A549 (cell line): Measurements from ENCODE around the gene MLF1. TPM values are rescaled to one million over a fixed set of nuclear protein-coding genes. Genes with fewer than 3 reads are reported as not detected.

Experiments
- ATAC-seq, 2 experiments: fragments of 200-7000 bp in 1 of 2; fragments of >200 bp in 1 of 2; cut with Nextera tagmentation in 1 of 2; cut with Tn5 transposase in 1 of 2; 3 replicates each; pipeline versions ENCODE4 v1.8.0 to v1.9.1; 2018 to 2020; ENCODE audit warnings: mild to moderate bottlenecking in 1 of 2, moderate library complexity in 1 of 2
- CTCF ChIA-PET: fragments of 300-600 bp; sonication (Branson Sonifier 250); formaldehyde crosslinking; extraction: SDS; loops from one replicate; lab custom pipeline; 2021; ENCODE audit warnings: antibody characterized with exemption, inconsistent platforms; lab: Yijun Ruan, JAX
- POLR2A ChIA-PET: fragments of 350-600 bp; formaldehyde crosslinking; extraction: SDS; loops from one replicate; lab custom pipeline; 2021; ENCODE audit warnings: antibody characterized with exemption, inconsistent platforms; lab: Yijun Ruan, JAX
- DNase-seq, 2 experiments: peaks; one replicate each; pipeline versions ENCODE4 v3.0.0 to v3.0.0-alpha.2; 2011 to 2016; ENCODE audit warnings: low read depth in 1 of 2, low spot score in 1 of 2
- FAIRE-seq: peaks from 2 replicates; lab custom pipeline; 2011; peaks lifted over from hg19 to GRCh38; lab: Jason Lieb, UNC
- H3K27ac ChIP-seq, 2 experiments: fragments of >200 bp; sonication (Bioruptor Twin); formaldehyde crosslinking; 3 replicates each; pipeline ENCODE4 v1.5.1; 2016 to 2017
- H3K4me1 ChIP-seq: fragments of >200 bp; sonication (Bioruptor Twin); formaldehyde crosslinking; 3 replicates; pipeline ENCODE4 v1.6.1; 2016
- H3K4me2 ChIP-seq: fragments of >200 bp; sonication (Bioruptor Twin); formaldehyde crosslinking; 3 replicates; pipeline ENCODE4 v1.6.1; 2016
- H3K4me3 ChIP-seq: fragments of >200 bp; sonication (Bioruptor Twin); formaldehyde crosslinking; 3 replicates; pipeline ENCODE4 v1.5.1; 2016
- H3K9me3 ChIP-seq: fragments of >200 bp; sonication (Bioruptor Twin); formaldehyde crosslinking; 3 replicates; pipeline ENCODE4 v1.6.1; 2016
- BCL3 ChIP-seq: fragments of >200 bp; sonication (Bioruptor Twin); formaldehyde crosslinking; IDR thresholded peaks from 3 replicates; pipeline ENCODE4 v1.6.1; 2016
- BHLHE40 ChIP-seq: IDR thresholded peaks from 2 replicates; pipeline ENCODE4 v1.6.1; 2012; ENCODE audit warnings: low read depth, low read length, inconsistent platforms
- CBX2 ChIP-seq: fragments of 200-600 bp; sonication (generic); IDR thresholded peaks from 2 replicates; pipeline ENCODE4 v1.6.1; 2016; ENCODE audit warnings: low read depth, mild to moderate bottlenecking, borderline replicate concordance
- CHD2 ChIP-seq: fragments of 150-350 bp; IDR thresholded peaks from 2 replicates; pipeline ENCODE4 v1.6.1; 2014; ENCODE audit warnings: low read length; ENCODE audit not compliant: partially characterized antibody
- CHD4 ChIP-seq: fragments of 200-600 bp; sonication (generic); IDR thresholded peaks from 2 replicates; pipeline ENCODE4 v1.6.1; 2016; ENCODE audit warnings: antibody characterized with exemption, mild to moderate bottlenecking, borderline replicate concordance
- EHMT2 ChIP-seq: fragments of 200-600 bp; sonication (generic); IDR thresholded peaks from 2 replicates; pipeline ENCODE4 v1.6.1; 2016; ENCODE audit warnings: antibody characterized with exemption, low read depth, mild to moderate bottlenecking, moderate library complexity
- HEYL ChIP-seq: fragments of 250-450 bp; sonication (Bioruptor Pico); IDR thresholded peaks from 2 replicates; pipeline ENCODE4 v1.8.0; 2021; ENCODE audit warnings: mild to moderate bottlenecking, moderate library complexity
- HMGXB4 ChIP-seq: fragments of 250-450 bp; sonication (Bioruptor Pico); IDR thresholded peaks from 2 replicates; pipeline ENCODE4 v1.5.0; 2021; ENCODE audit warnings: mild to moderate bottlenecking, moderate library complexity, borderline replicate concordance
- HOXB13 ChIP-seq: fragments of 250-450 bp; sonication (Bioruptor Pico); IDR thresholded peaks from 2 replicates; pipeline ENCODE4 v1.5.0; 2020; ENCODE audit warnings: low read depth, mild to moderate bottlenecking, moderate library complexity
- JUN ChIP-seq, 2 experiments: fragments of >200 bp; sonication (Bioruptor Twin); formaldehyde crosslinking; IDR thresholded peaks; 2 replicates in 1 of 2; 3 replicates in 1 of 2; pipeline ENCODE4 v1.6.1; 2016 to 2017
- MAFK ChIP-seq: fragments of 450-650 bp; IDR thresholded peaks from 2 replicates; pipeline ENCODE4 v1.6.1; 2014; ENCODE audit not compliant: partially characterized antibody
- MAZ ChIP-seq: fragments of 150-350 bp; IDR thresholded peaks from 2 replicates; pipeline ENCODE4 v1.6.1; 2014; ENCODE audit warnings: antibody characterized with exemption, low read depth, low read length, borderline replicate concordance
- MYC ChIP-seq: IDR thresholded peaks from 2 replicates; pipeline ENCODE4 v1.6.1; 2012; ENCODE audit warnings: mild to moderate bottlenecking, inconsistent platforms, low read length, improper control_type of control experiment, borderline replicate concordance
- NPAS2 ChIP-seq: fragments of 250-450 bp; sonication (Bioruptor Pico); IDR thresholded peaks from 2 replicates; pipeline ENCODE4 v1.8.0; 2022; ENCODE audit warnings: mild to moderate bottlenecking, moderate library complexity, borderline replicate concordance
- NR3C1 ChIP-seq: fragments of >200 bp; sonication (Bioruptor Twin); formaldehyde crosslinking; IDR thresholded peaks from 3 replicates; pipeline ENCODE4 v1.6.1; 2017
- PHF8 ChIP-seq: fragments of 200-600 bp; sonication (generic); IDR thresholded peaks from 2 replicates; pipeline ENCODE4 v1.6.1; 2016; ENCODE audit warnings: low read depth, mild to moderate bottlenecking, antibody characterized with exemption, moderate library complexity, borderline replicate concordance
- RAD21 ChIP-seq, 2 experiments: fragments of >200 bp in 1 of 2; sonication (Bioruptor Twin) in 1 of 2; formaldehyde crosslinking in 1 of 2; IDR thresholded peaks in 1 of 2; conservative IDR thresholded peaks in 1 of 2; 2 replicates in 1 of 2; 3 replicates in 1 of 2; pipeline ENCODE4 v1.6.1; 2012 to 2018; ENCODE audit warnings: inconsistent platforms in 1 of 2
- RARB ChIP-seq: fragments of 250-450 bp; sonication (Bioruptor Pico); IDR thresholded peaks from 2 replicates; pipeline ENCODE4 v1.8.0; 2021; ENCODE audit warnings: mild to moderate bottlenecking, moderate library complexity
- SREBF2 ChIP-seq: fragments of 450-650 bp; IDR thresholded peaks from 2 replicates; pipeline ENCODE4 v1.6.1; 2014; ENCODE audit warnings: mild to moderate bottlenecking, moderate library complexity
- TP53 ChIP-seq: fragments of 250-450 bp; sonication (Bioruptor Pico); IDR thresholded peaks from 2 replicates; pipeline ENCODE4 v1.5.0; 2021; ENCODE audit warnings: mild to moderate bottlenecking, moderate library complexity
- ZFP36 ChIP-seq: fragments of 450-650 bp; IDR thresholded peaks from 2 replicates; pipeline ENCODE4 v1.6.1; 2014; ENCODE audit warnings: borderline replicate concordance; ENCODE audit not compliant: partially characterized antibody
- ZNF302 ChIP-seq: fragments of 250-450 bp; sonication (Bioruptor Pico); IDR thresholded peaks from 2 replicates; pipeline ENCODE4 v1.9.0; 2021; ENCODE audit warnings: inconsistent platforms, mild to moderate bottlenecking, moderate library complexity
- WGBS: methylation state at CpG from one replicate; pipeline ENCODE4 v1.1.6; 2017; ENCODE audit errors: missing lambda C conversion rate; 5-methylcytosine and 5-hydroxymethylcytosine counted together
- polyA plus RNA-seq, 4 experiments: library from polyadenylated mRNA; depleted of rRNA in 3 of 4; stranded (reverse); fragments of >200 nt; fragmentation: RNase III in 1 of 4; extraction: RNeasy Plus Mini Kit Qiagen cat#74134 plus additional on column Dnase treatment in 1 of 4; gene quantifications; 2 replicates in 3 of 4; 3 replicates in 1 of 4; pipeline ENCODE4 v1.2.3, GENCODE V29; 2011 to 2017
- TF ChIP-seq, protein P1 (sequence below): fragments of 450-650 bp; IDR thresholded peaks from 2 replicates; pipeline ENCODE4 v1.6.1; 2014; ENCODE audit warnings: antibody characterized with exemption

The MLF1 gene
- polyA plus RNA-seq, 2 of the 4 experiments (the other 2 are of a cell fraction): 13.5 to 18.6 TPM

- POLR2A ChIA-PET: no interaction called here
Measured at GRCh38 chr3:158640646-158641045, 69.7 kb downstream of the MLF1 start.

GRCh38 chr3:158642005-158642404 is 71.0 kb downstream of the MLF1 start:
- H3K27ac ChIP-seq: no peak overlapping the region
- FAIRE-seq: no peak
- no peaks in the 10 kb centered on the region for H3K9me3 ChIP-seq
- 89% methylated on average over 7 of the region's 7 CpGs for WGBS
- ChIA-PET CTCF (interaction anchor here (0.6 to 1.3 kb wide), 4 partner anchors 11 to 1186 kb away, joined by 3 to 4 read pairs (median 4); no protein-coding TSS in a partner anchor), POLR2A (interaction anchor here (0.6 kb wide), 1 partner anchor 78 kb away, joined by 3 read pairs; no protein-coding TSS in a partner anchor)
- no peak for DNase-seq
- no peak overlapping the region for H3K4me2 ChIP-seq
- TF ChIP-seq CBX2 (no peak), RARB (no peak), TP53 (CRISPR knock-in tag) (no peak), HEYL (CRISPR knock-in tag) (no peak), ZNF302 (CRISPR knock-in tag) (no peak), BCL3 (no peak), CHD4 (no peak)
- H3K4me3 ChIP-seq: no peak overlapping the region
- H3K4me1 ChIP-seq: peaks cover 14% of the 10 kb centered on the region
- no peak for ATAC-seq

More at GRCh38 chr3:158640646-158641045, 69.7 kb downstream of the MLF1 start:
- Histone ChIP-seq H3K27ac (no peak overlapping the region), H3K9me3 (no peaks in the 10 kb centered on the region), H3K4me1 (peaks cover 5% of the 10 kb centered on the region; the same call in 2 of the 3 replicates), H3K4me2 (no peak overlapping the region), H3K4me3 (no peak overlapping the region)
- DNase-seq (no peak), FAIRE-seq (no peak), ATAC-seq (no peak)
- CTCF ChIA-PET: interaction anchor here (1.0 kb wide), 1 partner anchor 162 kb away, joined by 3 read pairs; no protein-coding TSS in a partner anchor
- WGBS: 66% methylated on average over 7 of the region's 7 CpGs
- TF ChIP-seq NR3C1 (no peak), ZFP36 (no peak), HMGXB4 (CRISPR knock-in tag) (no peak), MYC (no peak), MAZ (no peak), EHMT2 (no peak), PHF8 (no peak), NPAS2 (CRISPR knock-in tag) (no peak), MAFK (no peak), HOXB13 (CRISPR knock-in tag) (no peak), JUN (IDR thresholded peaks at IDR 0.05) (no peak), BHLHE40 (no peak), RAD21 (conservative IDR thresholded peaks at IDR 0.05 in 1 of 2, IDR thresholded peaks at IDR 0.05 in 1 of 2) (no peak), SREBF2 (no peak), CHD2 (no peak)
- TF ChIP-seq, protein P1, sequence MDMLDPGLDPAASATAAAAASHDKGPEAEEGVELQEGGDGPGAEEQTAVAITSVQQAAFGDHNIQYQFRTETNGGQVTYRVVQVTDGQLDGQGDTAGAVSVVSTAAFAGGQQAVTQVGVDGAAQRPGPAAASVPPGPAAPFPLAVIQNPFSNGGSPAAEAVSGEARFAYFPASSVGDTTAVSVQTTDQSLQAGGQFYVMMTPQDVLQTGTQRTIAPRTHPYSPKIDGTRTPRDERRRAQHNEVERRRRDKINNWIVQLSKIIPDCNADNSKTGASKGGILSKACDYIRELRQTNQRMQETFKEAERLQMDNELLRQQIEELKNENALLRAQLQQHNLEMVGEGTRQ: no peak
